Upper lobe of right lung (tissue), 1 donor: ENCODE measurements around the gene UFD1. TPM values are rescaled to one million over a fixed set of nuclear protein-coding genes. Genes with fewer than 3 reads are reported as not detected.

Experiments
- ATAC-seq: fragments of 200-7000 bp; cut with Tn5 transposase; one replicate; pipeline ENCODE4 v1.9.1; 2020; ENCODE audit warnings: mild to moderate bottlenecking, moderate library complexity
- DNase-seq: peaks from one replicate; pipeline ENCODE4 v3.0.0-alpha.2; 2020
- H3K27ac ChIP-seq: fragments of 200-600 bp; one replicate; pipeline ENCODE4 v1.8.0; 2022
- H3K27me3 ChIP-seq: fragments of 200-600 bp; one replicate; pipeline ENCODE4 v1.8.0; 2022; ENCODE audit warnings: mild to moderate bottlenecking
- H3K36me3 ChIP-seq: fragments of 200-600 bp; one replicate; pipeline ENCODE4 v1.8.0; 2022
- H3K4me1 ChIP-seq: fragments of 200-600 bp; one replicate; pipeline ENCODE4 v1.8.0; 2022
- H3K4me3 ChIP-seq: fragments of 200-600 bp; one replicate; pipeline ENCODE4 v1.8.0; 2022; ENCODE audit warnings: mild to moderate bottlenecking
- H3K9me3 ChIP-seq: fragments of 200-600 bp; one replicate; pipeline ENCODE4 v1.8.0; 2022
- CTCF ChIP-seq: fragments of 200-600 bp; IDR thresholded peaks from one replicate; pipeline ENCODE4 v1.8.0; 2022; ENCODE audit warnings: antibody characterized with exemption
- intact Hi-C: fragments of 100-400 bp; cut with DNase I; formaldehyde crosslinking; loops from one replicate; pipeline ENCODE4 v1.11.0; 2022
- total RNA-seq: library from RNA; stranded (reverse); fragmentation: NEBNext Ultra II Directional; extraction: Animal tissue kit (Norgen Biotek cat#: 25700); gene quantifications from one replicate; pipeline ENCODE4 v1.2.1, GENCODE V29; 2021
- donor health status: DM: no; HTN: yes; CAD: no; lungs with severe emphysema.

Gene UFD1
- total RNA-seq, 1 donor from 2014 or later = 43.1 TPM

GRCh38 chr22:19522190-19522880, 43.3 kb upstream of the UFD1 start:
- no peaks in the 10 kb centered on the region for H3K9me3 ChIP-seq
- H3K4me1 ChIP-seq = no peaks in the 10 kb centered on the region
- H3K27me3 ChIP-seq = peaks cover 35% of the 10 kb centered on the region
- peaks cover 4% of the 10 kb centered on the region for H3K36me3 ChIP-seq
- intact Hi-C loops = loop anchor here (10.0 kb wide), 1 partner anchor 92 kb away; no protein-coding TSS in a partner anchor
- H3K27ac ChIP-seq = peak overlapping the region; percentile 78
- ATAC-seq (no peak), DNase-seq (no peak)
- H3K4me3 ChIP-seq = peak overlapping the region; percentile 49
- no peak for TF ChIP-seq CTCF

GRCh38 chr22:19520566-19521305, 41.7 kb upstream of the UFD1 start:
- ATAC-seq (no peak), DNase-seq (peak; percentile 19)
- no peak for TF ChIP-seq CTCF
- intact Hi-C loops = loop anchor here (10.0 kb wide), 1 partner anchor 94 kb away; no protein-coding TSS in a partner anchor
- peaks cover 4% of the 10 kb centered on the region for H3K36me3 ChIP-seq
- H3K27me3 ChIP-seq = peaks cover 29% of the 10 kb centered on the region
- no peaks in the 10 kb centered on the region for H3K9me3 ChIP-seq
- H3K4me1 ChIP-seq = no peaks in the 10 kb centered on the region
- H3K27ac ChIP-seq = peak overlapping the region; percentile 78
- H3K4me3 ChIP-seq = peak overlapping the region; percentile 49

GRCh38 chr22:19520007-19520406, 41.0 kb upstream of the UFD1 start:
- intact Hi-C loops = loop anchor here (10.0 kb wide), 1 partner anchor 95 kb away; no protein-coding TSS in a partner anchor
- TF ChIP-seq CTCF = no peak
- H3K4me3 ChIP-seq = peak overlapping the region; percentile 49
- H3K9me3 ChIP-seq = no peaks in the 10 kb centered on the region
- H3K36me3 ChIP-seq = peaks cover 4% of the 10 kb centered on the region
- H3K4me1 ChIP-seq = no peaks in the 10 kb centered on the region
- H3K27ac ChIP-seq = peak overlapping the region; percentile 78
- peaks cover 21% of the 10 kb centered on the region for H3K27me3 ChIP-seq
- DNase-seq = no peak
- ATAC-seq = no peak

GRCh38 chr22:19519041-19519926, 40.3 kb upstream of the UFD1 start:
- H3K27ac ChIP-seq = no peak overlapping the region
- H3K9me3 ChIP-seq = no peaks in the 10 kb centered on the region
- H3K36me3 ChIP-seq = peaks cover 4% of the 10 kb centered on the region
- ATAC-seq (no peak), DNase-seq (no peak)
- no peak for TF ChIP-seq CTCF
- H3K4me3 ChIP-seq = peak overlapping the region; percentile 49
- intact Hi-C loops = no loop called here
- peaks cover 14% of the 10 kb centered on the region for H3K27me3 ChIP-seq
- H3K4me1 ChIP-seq = no peaks in the 10 kb centered on the region

GRCh38 chr22:19518635-19519034, 39.6 kb upstream of the UFD1 start:
- H3K36me3 ChIP-seq = peaks cover 4% of the 10 kb centered on the region
- intact Hi-C loops = no loop called here
- no peak for DNase-seq
- no peak for ATAC-seq
- peaks cover 8% of the 10 kb centered on the region for H3K27me3 ChIP-seq
- no peaks in the 10 kb centered on the region for H3K4me1 ChIP-seq
- H3K4me3 ChIP-seq = no peak overlapping the region
- no peak overlapping the region for H3K27ac ChIP-seq
- no peaks in the 10 kb centered on the region for H3K9me3 ChIP-seq
- TF ChIP-seq CTCF = no peak
